Mesothelial cell of epicardium (in vitro differentiated cells): ENCODE measurements around the gene C19orf33. TPM values are rescaled to one million over a fixed set of nuclear protein-coding genes. Genes with fewer than 3 reads are reported as not detected.

Experiments used
- DNase-seq, 2 experiments: peaks; one replicate each; pipeline ENCODE4 v3.0.0; 2021; ENCODE audit warnings: low spot score in 2 of 2; ENCODE audit not compliant: unreplicated experiment in 2 of 2
- H3K27ac Mint-ChIP-seq: 2 replicates; pipeline ENCODE4 v1.8.0; 2021; ENCODE audit warnings: mixed read lengths
- H3K27me3 Mint-ChIP-seq: 2 replicates; pipeline ENCODE4 v1.8.0; 2021; ENCODE audit warnings: low read depth, mixed read lengths
- H3K36me3 Mint-ChIP-seq: 2 replicates; pipeline ENCODE4 v1.8.0; 2021; ENCODE audit warnings: mixed read lengths
- H3K4me1 Mint-ChIP-seq: 2 replicates; pipeline ENCODE4 v1.8.0; 2021; ENCODE audit warnings: mixed read lengths
- H3K4me3 Mint-ChIP-seq: 2 replicates; pipeline ENCODE4 v1.8.0; 2021; ENCODE audit warnings: mild to moderate bottlenecking, moderate library complexity, mixed read lengths
- H3K9me3 Mint-ChIP-seq: 2 replicates; pipeline ENCODE4 v1.8.0; 2021; ENCODE audit warnings: mixed read lengths
- CTCF ChIP-seq: fragments of 200-600 bp; sonication (generic); IDR thresholded peaks from one replicate; pipeline ENCODE4 v1.5.0; 2021; ENCODE audit warnings: antibody characterized with exemption; ENCODE audit not compliant: unreplicated experiment
- total RNA-seq: library from RNA; stranded (reverse); gene quantifications from 3 replicates; pipeline ENCODE4 v1.2.1, GENCODE V29; 2021

Gene C19orf33
- total RNA-seq, 1 donor from 2014 or later = 4.6 TPM

DNA sequence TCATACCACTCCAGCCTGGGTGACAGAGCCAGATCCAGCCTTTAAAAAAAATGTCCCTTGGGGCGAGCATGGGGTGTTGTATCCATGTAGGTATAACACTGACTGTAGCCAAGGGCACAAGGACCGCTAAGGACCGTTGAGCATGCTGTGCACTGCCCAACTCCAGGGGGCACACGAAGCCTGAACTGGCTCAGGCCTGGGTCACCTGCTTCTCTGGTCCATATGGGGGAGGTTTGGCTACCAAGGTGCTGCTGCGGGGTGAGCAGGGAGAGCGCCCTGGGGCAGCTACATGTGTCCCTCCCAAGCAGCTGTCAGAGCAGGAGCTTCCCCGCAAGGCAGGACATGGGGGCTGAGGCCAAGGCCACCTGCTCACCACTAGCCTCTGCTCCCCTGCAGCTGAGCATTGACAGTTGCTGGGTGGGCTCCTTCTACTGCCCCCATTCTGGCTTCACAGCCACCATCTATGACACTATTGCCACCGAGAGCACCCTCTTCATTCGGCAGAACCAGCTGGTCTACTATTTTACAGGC, 47.9 kb downstream of the C19orf33 start:
- Mint-ChIP-seq H3K27me3 (peaks cover 15% of the 10 kb centered on the region), H3K36me3 (no peaks in the 10 kb centered on the region), H3K4me1 (no peaks in the 10 kb centered on the region), H3K27ac (no peak overlapping the region), H3K4me3 (no peak overlapping the region), H3K9me3 (no peaks in the 10 kb centered on the region)
- DNase-seq = no peak
- TF ChIP-seq CTCF = no peak

- no peaks in the 10 kb centered on the region for H3K36me3 Mint-ChIP-seq
- H3K4me1 Mint-ChIP-seq = no peaks in the 10 kb centered on the region
- no peak for DNase-seq
- no peaks in the 10 kb centered on the region for H3K9me3 Mint-ChIP-seq
- no peak for TF ChIP-seq CTCF
- no peak overlapping the region for H3K27ac Mint-ChIP-seq
- H3K4me3 Mint-ChIP-seq = no peak overlapping the region
- H3K27me3 Mint-ChIP-seq = peaks cover 21% of the 10 kb centered on the region
Observed at GRCh38 chr19:38352611-38353010, 48.6 kb downstream of the C19orf33 start.

Other genes starting within 250 kb of the C19orf33 start
- 3.9 to 4.2 TPM (median 4.0 TPM) in 3 replicates for gene DPF1, start 80.0 kb upstream of the C19orf33 start, total RNA-seq
- 13.6 to 14.8 TPM (median 13.8 TPM) in 3 replicates for gene PPP1R14A, start 47.9 kb upstream of the C19orf33 start, total RNA-seq
- 277 to 312 TPM (median 299 TPM) in 3 replicates for gene SPINT2, start 39.7 kb upstream of the C19orf33 start, total RNA-seq
- gene YIF1B, start 11.7 kb downstream of the C19orf33 start, total RNA-seq = 29.9 to 34.1 TPM (median 31.5 TPM) in 3 replicates
- gene KCNK6, start 15.6 kb downstream of the C19orf33 start, total RNA-seq = 2.8 to 2.9 TPM (median 2.9 TPM) in 3 replicates
- gene CATSPERG, start 31.6 kb downstream of the C19orf33 start, total RNA-seq = 26.4 to 30.3 TPM (median 26.6 TPM) in 3 replicates
- 131 to 144 TPM (median 135 TPM) in 3 replicates for gene PSMD8, start 70.3 kb downstream of the C19orf33 start, total RNA-seq
- gene GGN, start 83.8 kb downstream of the C19orf33 start, total RNA-seq = 1.3 to 2.4 TPM (median 2.0 TPM) in 3 replicates
- 6.7 to 7.1 TPM (median 7.0 TPM) in 3 replicates for gene SPRED3, start 84.4 kb downstream of the C19orf33 start, total RNA-seq
- 17.9 to 20.6 TPM (median 18.8 TPM) in 3 replicates for gene FAM98C, start 98.8 kb downstream of the C19orf33 start, total RNA-seq
- 1.1 to 1.7 TPM (median 1.2 TPM) in 3 replicates for gene RASGRP4, start 122.0 kb downstream of the C19orf33 start, total RNA-seq
- 0.20 to 0.49 TPM (median 0.27 TPM) in 3 replicates for gene RYR1, start 129.4 kb downstream of the C19orf33 start, total RNA-seq